Ishikawa (cell line): ENCODE data around the gene SPIRE2.

ENCODE experiments used
- CEBPB ChIP-seq: IDR thresholded peaks from 2 replicates; pipeline ENCODE4 v1.6.1; 2012
- EP300 ChIP-seq: IDR thresholded peaks from 2 replicates; pipeline ENCODE4 v1.6.1; 2012; ENCODE audit warnings: borderline replicate concordance
- FOXM1 ChIP-seq: IDR thresholded peaks from 2 replicates; pipeline ENCODE4 v1.6.1; 2012; ENCODE audit warnings: low read depth, borderline replicate concordance
- RAD21 ChIP-seq: IDR thresholded peaks from 2 replicates; pipeline ENCODE4 v1.6.1; 2012; ENCODE audit warnings: low read depth
- TAF1 ChIP-seq: IDR thresholded peaks from 2 replicates; pipeline ENCODE4 v1.6.1; 2012; ENCODE audit warnings: low read depth, mild to moderate bottlenecking
- TCF12 ChIP-seq: IDR thresholded peaks from 2 replicates; pipeline ENCODE4 v1.6.1; 2012; ENCODE audit warnings: low read depth
- TEAD4 ChIP-seq: IDR thresholded peaks from 2 replicates; pipeline ENCODE4 v1.6.1; 2012
- TF ChIP-seq, protein P1 (sequence below): IDR thresholded peaks from 2 replicates; pipeline ENCODE4 v1.6.1; 2012; ENCODE audit warnings: low read depth, mild to moderate bottlenecking
- TF ChIP-seq, protein P2 (sequence below): IDR thresholded peaks from 2 replicates; pipeline ENCODE4 v1.6.1; 2012
- TF ChIP-seq, protein P3 (sequence below): IDR thresholded peaks from 2 replicates; pipeline ENCODE4 v1.6.1; 2012

DNA sequence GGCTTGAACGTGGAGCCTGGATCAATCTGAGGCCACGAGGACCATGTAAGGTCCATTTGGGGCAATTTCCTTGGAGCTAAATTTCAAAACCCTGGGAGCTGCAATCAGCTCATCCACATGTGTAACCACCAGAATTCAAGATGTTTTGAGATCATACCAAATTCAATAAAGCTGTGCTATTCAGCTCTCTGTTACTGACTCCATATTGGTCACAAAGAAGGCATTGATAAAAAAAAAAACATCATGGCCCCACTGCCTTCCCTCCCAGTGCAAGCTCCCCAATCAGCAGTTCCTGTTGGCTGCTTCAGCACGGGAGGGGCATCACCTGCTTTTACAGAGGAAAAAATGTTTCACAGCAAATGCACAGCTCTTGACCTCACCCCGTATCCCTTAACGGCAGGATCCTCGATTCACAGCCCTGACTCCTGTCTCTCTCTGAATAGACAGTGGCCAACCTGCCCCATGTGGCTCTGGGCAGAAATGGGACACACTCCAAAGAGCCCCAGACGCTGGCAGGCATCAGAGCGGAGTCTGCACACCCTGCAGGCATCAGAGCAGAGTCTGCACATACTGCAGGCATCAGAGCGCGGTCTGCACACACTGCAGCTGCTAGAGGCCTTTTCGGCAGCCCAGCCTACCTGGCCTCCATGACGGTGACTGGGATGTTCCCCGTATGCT, 48.9 kb upstream of the SPIRE2 start:
- TF ChIP-seq, protein P1, sequence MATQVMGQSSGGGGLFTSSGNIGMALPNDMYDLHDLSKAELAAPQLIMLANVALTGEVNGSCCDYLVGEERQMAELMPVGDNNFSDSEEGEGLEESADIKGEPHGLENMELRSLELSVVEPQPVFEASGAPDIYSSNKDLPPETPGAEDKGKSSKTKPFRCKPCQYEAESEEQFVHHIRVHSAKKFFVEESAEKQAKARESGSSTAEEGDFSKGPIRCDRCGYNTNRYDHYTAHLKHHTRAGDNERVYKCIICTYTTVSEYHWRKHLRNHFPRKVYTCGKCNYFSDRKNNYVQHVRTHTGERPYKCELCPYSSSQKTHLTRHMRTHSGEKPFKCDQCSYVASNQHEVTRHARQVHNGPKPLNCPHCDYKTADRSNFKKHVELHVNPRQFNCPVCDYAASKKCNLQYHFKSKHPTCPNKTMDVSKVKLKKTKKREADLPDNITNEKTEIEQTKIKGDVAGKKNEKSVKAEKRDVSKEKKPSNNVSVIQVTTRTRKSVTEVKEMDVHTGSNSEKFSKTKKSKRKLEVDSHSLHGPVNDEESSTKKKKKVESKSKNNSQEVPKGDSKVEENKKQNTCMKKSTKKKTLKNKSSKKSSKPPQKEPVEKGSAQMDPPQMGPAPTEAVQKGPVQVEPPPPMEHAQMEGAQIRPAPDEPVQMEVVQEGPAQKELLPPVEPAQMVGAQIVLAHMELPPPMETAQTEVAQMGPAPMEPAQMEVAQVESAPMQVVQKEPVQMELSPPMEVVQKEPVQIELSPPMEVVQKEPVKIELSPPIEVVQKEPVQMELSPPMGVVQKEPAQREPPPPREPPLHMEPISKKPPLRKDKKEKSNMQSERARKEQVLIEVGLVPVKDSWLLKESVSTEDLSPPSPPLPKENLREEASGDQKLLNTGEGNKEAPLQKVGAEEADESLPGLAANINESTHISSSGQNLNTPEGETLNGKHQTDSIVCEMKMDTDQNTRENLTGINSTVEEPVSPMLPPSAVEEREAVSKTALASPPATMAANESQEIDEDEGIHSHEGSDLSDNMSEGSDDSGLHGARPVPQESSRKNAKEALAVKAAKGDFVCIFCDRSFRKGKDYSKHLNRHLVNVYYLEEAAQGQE, result no peak
- no peak for TF ChIP-seq EP300
- no peak for TF ChIP-seq TAF1
- TF ChIP-seq, protein P2, sequence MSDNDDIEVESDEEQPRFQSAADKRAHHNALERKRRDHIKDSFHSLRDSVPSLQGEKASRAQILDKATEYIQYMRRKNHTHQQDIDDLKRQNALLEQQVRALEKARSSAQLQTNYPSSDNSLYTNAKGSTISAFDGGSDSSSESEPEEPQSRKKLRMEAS, result no peak
- TF ChIP-seq CEBPB, result no peak
- no peak for TF ChIP-seq RAD21
- TF ChIP-seq TCF12, result no peak
- no peak for TF ChIP-seq FOXM1
- TF ChIP-seq, protein P3, sequence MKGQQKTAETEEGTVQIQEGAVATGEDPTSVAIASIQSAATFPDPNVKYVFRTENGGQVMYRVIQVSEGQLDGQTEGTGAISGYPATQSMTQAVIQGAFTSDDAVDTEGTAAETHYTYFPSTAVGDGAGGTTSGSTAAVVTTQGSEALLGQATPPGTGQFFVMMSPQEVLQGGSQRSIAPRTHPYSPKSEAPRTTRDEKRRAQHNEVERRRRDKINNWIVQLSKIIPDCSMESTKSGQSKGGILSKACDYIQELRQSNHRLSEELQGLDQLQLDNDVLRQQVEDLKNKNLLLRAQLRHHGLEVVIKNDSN, result no peak
- no peak for TF ChIP-seq TEAD4
